ENCODE results near the gene SAPCD1. TPM values are rescaled to one million over a fixed set of nuclear protein-coding genes. Genes with fewer than 3 reads are reported as not detected.

The SAPCD1 gene
- polyA plus RNA-seq, 1 experiment, result 0.88 TPM

- CTCF ChIA-PET, result interaction anchor here (1.5 to 1.9 kb wide), 2 partner anchors 54 to 59 kb away, joined by 3 to 9 read pairs; partner anchors contain the start of gene VARS1
- peak overlapping the region; percentile 78 for H3K27ac ChIP-seq (ENCODE audit: low read depth, low read length)
- H3K27me3 ChIP-seq (ENCODE audit: control insufficient read depth, insufficient read depth, low read length), result no peaks in the 10 kb centered on the region
- no peak for TF ChIP-seq CTCF (IDR thresholded peaks at IDR 0.05; ENCODE audit: low read depth, low read length)
- H3K4me3 ChIP-seq (ENCODE audit: low read depth, low read length), result peak overlapping the region; percentile 96
- H3K9me3 ChIP-seq (ENCODE audit: control insufficient read depth, insufficient read depth, low read length), result no peaks in the 10 kb centered on the region; the same call in 1 of the 2 replicates
- POLR2A ChIA-PET, result interaction anchor here (0.6 to 2.6 kb wide), 6 partner anchors 11 to 161 kb away, joined by 3 to 14 read pairs (median 4); partner anchors contain the start of genes EHMT2, HSPA1A, HSPA1B and HSPA1L
- no peak for DNase-seq (ENCODE audit: low read depth, low spot score)
Observed at GRCh38 chr6:31736768-31737314, 25.6 kb upstream of the SAPCD1 start.

GRCh38 chr6:31737315-31737990, 25.0 kb upstream of the SAPCD1 start:
- H3K4me3 ChIP-seq (ENCODE audit: low read depth, low read length), result no peak overlapping the region
- no peaks in the 10 kb centered on the region for H3K27me3 ChIP-seq (ENCODE audit: control insufficient read depth, insufficient read depth, low read length)
- ChIA-PET CTCF (interaction anchor here (0.6 to 1.8 kb wide), 8 partner anchors 33 to 93 kb away, joined by 3 to 6 read pairs (median 4); partner anchors contain the start of genes LSM2 and VARS1), POLR2A (interaction anchor here (0.6 to 1.4 kb wide), 3 partner anchors 70 to 90 kb away, joined by 3 to 12 read pairs (median 5); partner anchors contain the start of genes HSPA1A, HSPA1B and HSPA1L)
- no peaks in the 10 kb centered on the region; the same call in 1 of the 2 replicates for H3K9me3 ChIP-seq (ENCODE audit: control insufficient read depth, insufficient read depth, low read length)
- TF ChIP-seq CTCF (IDR thresholded peaks at IDR 0.05; ENCODE audit: low read depth, low read length), result no peak
- DNase-seq (ENCODE audit: low read depth, low spot score), result no peak
- peak overlapping the region; percentile 57 for H3K27ac ChIP-seq (ENCODE audit: low read depth, low read length)

- peak; percentile 41 for TF ChIP-seq CTCF (IDR thresholded peaks at IDR 0.05; ENCODE audit: low read depth, low read length)
- DNase-seq (ENCODE audit: low read depth, low spot score), result peak; percentile 59
- no peaks in the 10 kb centered on the region; the same call in 1 of the 2 replicates for H3K9me3 ChIP-seq (ENCODE audit: control insufficient read depth, insufficient read depth, low read length)
Observed at GRCh38 chr6:31737991-31738979, 24.2 kb upstream of the SAPCD1 start.

GRCh38 chr6:31739639-31740396, 22.6 kb upstream of the SAPCD1 start, which contains the start of gene MSH5:
Gene MSH5, plus strand, starts transcription at chr6:31740005. Its CDS starts 462 bp downstream, at chr6:31740467.
- POLR2A ChIA-PET, result interaction anchor here (0.6 to 1.4 kb wide), 8 partner anchors 9 to 1232 kb away, joined by 3 to 10 read pairs (median 4); partner anchors contain the start of genes DDAH2, HSPA1L and LSM2
- peak within 1 kb of the TSS; percentile 90 for H3K4me3 ChIP-seq (ENCODE audit: low read depth, low read length)
- H3K9me3 ChIP-seq (ENCODE audit: control insufficient read depth, insufficient read depth, low read length), result no peaks in the 10 kb centered on the region; the same call in 1 of the 2 replicates
- no peaks in the 10 kb centered on the region for H3K27me3 ChIP-seq (ENCODE audit: control insufficient read depth, insufficient read depth, low read length)
- no peak for TF ChIP-seq CTCF (IDR thresholded peaks at IDR 0.05; ENCODE audit: low read depth, low read length)
- H3K27ac ChIP-seq (ENCODE audit: low read depth, low read length), result no peak within 1 kb of the TSS
- CTCF ChIA-PET, result interaction anchor here (1.5 to 2.3 kb wide), 2 partner anchors 10 to 29 kb away, joined by 6 to 8 read pairs; no protein-coding TSS in a partner anchor
- DNase-seq (ENCODE audit: low read depth, low spot score), result peak; percentile 98

More at GRCh38 chr6:31737991-31738979, 24.2 kb upstream of the SAPCD1 start:
- Histone ChIP-seq H3K4me3 (ENCODE audit: low read depth, low read length) (no peak overlapping the region), H3K27me3 (ENCODE audit: control insufficient read depth, insufficient read depth, low read length) (no peaks in the 10 kb centered on the region), H3K27ac (ENCODE audit: low read depth, low read length) (peak overlapping the region; percentile 57)
- POLR2A ChIA-PET, result interaction anchor here (0.5 to 1.4 kb wide), 4 partner anchors 76 to 113 kb away, joined by 3 to 12 read pairs (median 8); partner anchors contain the start of genes HSPA1A, HSPA1B and HSPA1L
- CTCF ChIA-PET, result interaction anchor here (0.5 to 2.3 kb wide), 10 partner anchors 8 to 92 kb away, joined by 3 to 8 read pairs (median 4); partner anchors contain the start of genes LSM2 and VARS1
